ENCODE measurements around the gene CDK16. TPM values are rescaled to one million over a fixed set of nuclear protein-coding genes. Genes with fewer than 3 reads are reported as not detected.

The CDK16 gene
- total and polyA plus RNA-seq, 8 donors: 31.2 to 156 (median 47.4) TPM

GRCh38 chrX:47240619-47241018, 22.1 kb downstream of the CDK16 start:
- WGBS, 5 donors: 80 to 93% (median 88%) methylated on average over 5 to 7 of the region's 7 CpGs

DNA sequence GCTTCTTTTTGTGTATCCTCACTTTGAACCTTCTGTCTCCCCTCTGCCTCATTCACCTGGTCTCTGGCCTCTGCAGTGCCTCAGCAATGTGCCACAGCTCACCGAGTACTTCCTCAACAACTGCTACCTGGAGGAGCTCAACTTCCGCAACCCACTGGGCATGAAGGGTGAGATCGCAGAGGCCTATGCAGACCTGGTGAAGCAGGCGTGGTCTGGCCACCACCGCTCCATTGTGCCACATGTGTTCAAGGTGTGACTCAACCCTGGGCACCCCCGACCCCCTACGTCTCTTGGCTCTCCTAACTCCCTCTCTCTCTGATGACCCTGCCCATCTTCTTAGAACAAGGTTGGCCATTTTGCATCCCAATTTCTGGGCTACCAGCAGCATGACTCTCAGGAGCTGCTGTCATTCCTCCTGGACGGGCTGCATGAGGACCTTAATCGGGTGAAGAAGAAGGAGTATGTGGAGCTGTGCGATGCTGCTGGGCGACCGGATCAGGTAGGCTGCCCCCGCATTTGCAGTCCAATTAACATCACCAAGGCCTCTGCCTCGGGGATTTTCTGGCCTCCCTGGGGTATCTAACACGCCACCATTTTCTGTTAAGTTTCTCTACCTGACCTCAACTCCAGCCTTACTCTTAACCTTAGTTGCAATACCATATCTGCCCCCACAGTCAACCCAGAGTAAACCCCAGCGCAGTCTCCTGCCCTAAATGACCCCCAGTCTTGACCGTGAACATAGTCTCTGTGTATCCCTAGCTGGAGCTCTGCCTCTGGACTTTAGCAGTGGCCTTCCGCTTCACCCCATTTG, 22.9 kb downstream of the CDK16 start:
- H3K9me3 ChIP-seq: no peaks in the 10 kb centered on the region
- no peaks in the 10 kb centered on the region for H3K4me1 ChIP-seq
- DNase-seq: no peak
- H3K4me3 ChIP-seq: no peak overlapping the region
- peaks cover 0 to 13% (median 0%) of the 10 kb centered on the region in 3 donors for H3K27me3 ChIP-seq
- no peak overlapping the region for H3K27ac ChIP-seq
- peaks cover 19 to 71% (median 66%) of the 10 kb centered on the region in 4 donors for H3K36me3 ChIP-seq
- intact Hi-C loops (cut with DNase I; ENCODE audit: low total_unique reads): no loop called here
- 93 to 100% (median 98%) methylated on average over 9 to 18 of the region's 18 CpGs for WGBS, 5 donors
- TF ChIP-seq EP300 (IDR thresholded peaks at IDR 0.05) (no peak), POLR2A (IDR thresholded peaks at IDR 0.05) (no peak), POLR2AphosphoS5 (IDR thresholded peaks at IDR 0.05) (no peak)
- TF ChIP-seq, protein P1, sequence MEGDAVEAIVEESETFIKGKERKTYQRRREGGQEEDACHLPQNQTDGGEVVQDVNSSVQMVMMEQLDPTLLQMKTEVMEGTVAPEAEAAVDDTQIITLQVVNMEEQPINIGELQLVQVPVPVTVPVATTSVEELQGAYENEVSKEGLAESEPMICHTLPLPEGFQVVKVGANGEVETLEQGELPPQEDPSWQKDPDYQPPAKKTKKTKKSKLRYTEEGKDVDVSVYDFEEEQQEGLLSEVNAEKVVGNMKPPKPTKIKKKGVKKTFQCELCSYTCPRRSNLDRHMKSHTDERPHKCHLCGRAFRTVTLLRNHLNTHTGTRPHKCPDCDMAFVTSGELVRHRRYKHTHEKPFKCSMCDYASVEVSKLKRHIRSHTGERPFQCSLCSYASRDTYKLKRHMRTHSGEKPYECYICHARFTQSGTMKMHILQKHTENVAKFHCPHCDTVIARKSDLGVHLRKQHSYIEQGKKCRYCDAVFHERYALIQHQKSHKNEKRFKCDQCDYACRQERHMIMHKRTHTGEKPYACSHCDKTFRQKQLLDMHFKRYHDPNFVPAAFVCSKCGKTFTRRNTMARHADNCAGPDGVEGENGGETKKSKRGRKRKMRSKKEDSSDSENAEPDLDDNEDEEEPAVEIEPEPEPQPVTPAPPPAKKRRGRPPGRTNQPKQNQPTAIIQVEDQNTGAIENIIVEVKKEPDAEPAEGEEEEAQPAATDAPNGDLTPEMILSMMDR (IDR thresholded peaks at IDR 0.05): no peak

More at GRCh38 chrX:47240619-47241018, 22.1 kb downstream of the CDK16 start:
- H3K4me1 ChIP-seq: no peaks in the 10 kb centered on the region
- no peak for DNase-seq
- H3K9me3 ChIP-seq: no peaks in the 10 kb centered on the region
- H3K27ac ChIP-seq: no peak overlapping the region
- peaks cover 19 to 63% (median 60%) of the 10 kb centered on the region in 4 donors for H3K36me3 ChIP-seq
- H3K4me3 ChIP-seq: no peak overlapping the region
- TF ChIP-seq POLR2AphosphoS5 (IDR thresholded peaks at IDR 0.05) (no peak), EP300 (IDR thresholded peaks at IDR 0.05) (no peak)
- TF ChIP-seq, protein P1 (IDR thresholded peaks at IDR 0.05): no peak
- H3K27me3 ChIP-seq: peaks cover 0 to 13% (median 0%) of the 10 kb centered on the region in 3 donors
- intact Hi-C loops (cut with DNase I; ENCODE audit: low total_unique reads): no loop called here

- Histone ChIP-seq H3K4me3 (no peak overlapping the region), H3K9me3 (no peaks in the 10 kb centered on the region), H3K27me3 (peaks cover 0 to 10% (median 0%) of the 10 kb centered on the region in 3 donors), H3K27ac (no peak overlapping the region), H3K36me3 (peaks cover 19 to 80% (median 71%) of the 10 kb centered on the region in 4 donors), H3K4me1 (no peaks in the 10 kb centered on the region)
- WGBS, 5 donors: 80 to 95% (median 93%) methylated on average over 3 to 10 of the region's 10 CpGs
- intact Hi-C loops (cut with DNase I; ENCODE audit: low total_unique reads): no loop called here
- TF ChIP-seq, protein P1 (IDR thresholded peaks at IDR 0.05): no peak
- no peak for TF ChIP-seq POLR2A (IDR thresholded peaks at IDR 0.05)
- TF ChIP-seq POLR2AphosphoS5 (IDR thresholded peaks at IDR 0.05): no peak
- no peak for TF ChIP-seq EP300 (IDR thresholded peaks at IDR 0.05)
- DNase-seq: no peak
Measured at GRCh38 chrX:47242321-47242720, 23.8 kb downstream of the CDK16 start.

- WGBS, 5 donors: 85 to 95% (median 93%) methylated on average over 13 to 14 of the region's 14 CpGs
- DNase-seq: no peak
Measured at GRCh38 chrX:47243351-47243750, 24.9 kb downstream of the CDK16 start.

GRCh38 chrX:47244676-47245075, 26.2 kb downstream of the CDK16 start:
- DNase-seq: no peak

More at GRCh38 chrX:47243351-47243750, 24.9 kb downstream of the CDK16 start:
- H3K4me3 ChIP-seq: no peak overlapping the region
- H3K27ac ChIP-seq: no peak overlapping the region
- H3K36me3 ChIP-seq: peaks cover 19 to 89% (median 73%) of the 10 kb centered on the region in 4 donors
- H3K27me3 ChIP-seq: peaks cover 0 to 10% (median 0%) of the 10 kb centered on the region in 3 donors
- TF ChIP-seq POLR2A (IDR thresholded peaks at IDR 0.05): no peak
- no peaks in the 10 kb centered on the region for H3K9me3 ChIP-seq
- H3K4me1 ChIP-seq: no peaks in the 10 kb centered on the region
- intact Hi-C loops (cut with DNase I; ENCODE audit: low total_unique reads): no loop called here

More at GRCh38 chrX:47244676-47245075, 26.2 kb downstream of the CDK16 start:
- Histone ChIP-seq H3K9me3 (no peaks in the 10 kb centered on the region), H3K27me3 (peaks cover 0 to 14% (median 0%) of the 10 kb centered on the region in 3 donors), H3K36me3 (peaks cover 19 to 88% (median 71%) of the 10 kb centered on the region in 4 donors), H3K4me1 (no peaks in the 10 kb centered on the region), H3K27ac (no peak overlapping the region), H3K4me3 (no peak overlapping the region)
- intact Hi-C loops (cut with DNase I; ENCODE audit: low total_unique reads): no loop called here
- TF ChIP-seq POLR2AphosphoS5 (IDR thresholded peaks at IDR 0.05) (no peak), EP300 (IDR thresholded peaks at IDR 0.05) (no peak)
- WGBS, 5 donors: 81 to 100% (median 95%) methylated on average over 2 to 16 of the region's 16 CpGs

Measured in stomach (tissue), 9 donors.